Loucy (cell line): ENCODE results near the gene PCDHGA1.

ENCODE experiments used
- H2AFZ ChIP-seq: fragments of 200-600 bp; sonication (generic); 2 replicates; pipeline ENCODE4 v1.6.0; 2016; ENCODE audit warnings: antibody characterized with exemption, mild to moderate bottlenecking, low read length, moderate library complexity
- H3F3A ChIP-seq: fragments of 200-600 bp; 2 replicates; pipeline ENCODE4 v1.6.0; 2016; ENCODE audit warnings: antibody characterized with exemption, low read depth, mild to moderate bottlenecking
- H3K27me3 ChIP-seq: fragments of 200-600 bp; sonication (generic); 2 replicates; pipeline ENCODE4 v1.6.1; 2014; ENCODE audit warnings: low read length, mild to moderate bottlenecking; ENCODE audit not compliant: insufficient read depth, poor library complexity, severe bottlenecking
- H3K36me3 ChIP-seq: fragments of 200-600 bp; sonication (generic); 2 replicates; pipeline ENCODE4 v1.6.1; 2016; ENCODE audit warnings: low read length; ENCODE audit not compliant: insufficient read depth
- H3K4me1 ChIP-seq: fragments of 200-600 bp; sonication (generic); 2 replicates; pipeline ENCODE4 v1.5.1; 2014; ENCODE audit warnings: low read length, mild to moderate bottlenecking; ENCODE audit not compliant: insufficient read depth, poor library complexity, severe bottlenecking
- H3K4me2 ChIP-seq: fragments of 200-600 bp; sonication (generic); 2 replicates; pipeline ENCODE4 v1.6.0; 2014; ENCODE audit warnings: antibody characterized with exemption, low read length, low read depth, mild to moderate bottlenecking; ENCODE audit not compliant: poor library complexity, severe bottlenecking
- H3K4me3 ChIP-seq: fragments of 200-600 bp; sonication (generic); 2 replicates; pipeline ENCODE4 v1.5.1; 2014; ENCODE audit warnings: low read length, mild to moderate bottlenecking, mixed read lengths; ENCODE audit not compliant: poor library complexity, severe bottlenecking
- H3K79me2 ChIP-seq: fragments of 200-600 bp; sonication (generic); 2 replicates; pipeline ENCODE4 v1.6.1; 2014; ENCODE audit warnings: low read length; ENCODE audit not compliant: insufficient read depth
- H3K9ac ChIP-seq: fragments of 200-600 bp; sonication (generic); 2 replicates; pipeline ENCODE4 v1.6.0; 2014; ENCODE audit warnings: mild to moderate bottlenecking, low read depth, low read length, moderate library complexity; ENCODE audit not compliant: poor library complexity, severe bottlenecking
- H3K9me2 ChIP-seq: fragments of 200-600 bp; sonication (generic); replicated peaks from 2 replicates; pipeline ENCODE4 v1.6.1; 2016; ENCODE audit warnings: low read depth, low read length, mixed read lengths
- H3K9me3 ChIP-seq: fragments of 200-600 bp; sonication (generic); 2 replicates; pipeline ENCODE4 v1.6.1; 2014; ENCODE audit warnings: mild to moderate bottlenecking, antibody characterized with exemption, low read length, low read depth; ENCODE audit not compliant: insufficient read depth
- H4K20me1 ChIP-seq: fragments of 200-600 bp; sonication (generic); 2 replicates; pipeline ENCODE4 v1.6.0; 2014; ENCODE audit warnings: antibody characterized with exemption, low read length, mild to moderate bottlenecking; ENCODE audit not compliant: insufficient read depth, poor library complexity, severe bottlenecking
- EZH2phosphoT487 ChIP-seq: fragments of 200-600 bp; IDR thresholded peaks from 2 replicates; pipeline ENCODE4 v1.6.1; 2018; ENCODE audit warnings: antibody characterized with exemption, mild to moderate bottlenecking, moderate library complexity, borderline replicate concordance
- TF ChIP-seq, protein P1 (sequence below): fragments of 200-600 bp; sonication (generic); conservative IDR thresholded peaks from 2 replicates; pipeline ENCODE4 v1.5.1; 2014; ENCODE audit warnings: mild to moderate bottlenecking, antibody characterized with exemption, low read length

PCDHGA1 gene

DNA sequence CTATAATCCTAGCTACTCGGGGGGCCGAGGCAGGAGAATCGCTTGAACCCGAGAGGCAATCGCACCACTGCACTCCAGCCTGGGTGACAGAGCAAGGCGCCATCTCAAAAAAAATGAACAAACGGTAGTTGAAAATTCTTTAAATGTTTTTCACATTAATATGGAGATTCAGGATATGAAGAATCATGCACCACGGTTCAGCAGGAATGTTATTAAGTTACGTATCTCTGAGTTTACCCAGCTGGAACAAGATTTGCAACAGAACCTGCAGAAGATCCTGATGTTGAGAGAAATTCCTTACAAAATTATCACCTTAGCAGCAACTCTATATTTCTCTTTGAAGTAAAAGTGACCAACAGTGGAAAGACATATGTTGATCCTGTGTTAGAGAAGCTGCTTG, 110.0 kb downstream of the PCDHGA1 start:
- H3K79me2 ChIP-seq: no peaks in the 10 kb centered on the region
- no peaks in the 10 kb centered on the region for H3F3A ChIP-seq
- TF ChIP-seq EZH2phosphoT487: no peak
- TF ChIP-seq, protein P1, sequence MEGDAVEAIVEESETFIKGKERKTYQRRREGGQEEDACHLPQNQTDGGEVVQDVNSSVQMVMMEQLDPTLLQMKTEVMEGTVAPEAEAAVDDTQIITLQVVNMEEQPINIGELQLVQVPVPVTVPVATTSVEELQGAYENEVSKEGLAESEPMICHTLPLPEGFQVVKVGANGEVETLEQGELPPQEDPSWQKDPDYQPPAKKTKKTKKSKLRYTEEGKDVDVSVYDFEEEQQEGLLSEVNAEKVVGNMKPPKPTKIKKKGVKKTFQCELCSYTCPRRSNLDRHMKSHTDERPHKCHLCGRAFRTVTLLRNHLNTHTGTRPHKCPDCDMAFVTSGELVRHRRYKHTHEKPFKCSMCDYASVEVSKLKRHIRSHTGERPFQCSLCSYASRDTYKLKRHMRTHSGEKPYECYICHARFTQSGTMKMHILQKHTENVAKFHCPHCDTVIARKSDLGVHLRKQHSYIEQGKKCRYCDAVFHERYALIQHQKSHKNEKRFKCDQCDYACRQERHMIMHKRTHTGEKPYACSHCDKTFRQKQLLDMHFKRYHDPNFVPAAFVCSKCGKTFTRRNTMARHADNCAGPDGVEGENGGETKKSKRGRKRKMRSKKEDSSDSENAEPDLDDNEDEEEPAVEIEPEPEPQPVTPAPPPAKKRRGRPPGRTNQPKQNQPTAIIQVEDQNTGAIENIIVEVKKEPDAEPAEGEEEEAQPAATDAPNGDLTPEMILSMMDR: no peak

DNA sequence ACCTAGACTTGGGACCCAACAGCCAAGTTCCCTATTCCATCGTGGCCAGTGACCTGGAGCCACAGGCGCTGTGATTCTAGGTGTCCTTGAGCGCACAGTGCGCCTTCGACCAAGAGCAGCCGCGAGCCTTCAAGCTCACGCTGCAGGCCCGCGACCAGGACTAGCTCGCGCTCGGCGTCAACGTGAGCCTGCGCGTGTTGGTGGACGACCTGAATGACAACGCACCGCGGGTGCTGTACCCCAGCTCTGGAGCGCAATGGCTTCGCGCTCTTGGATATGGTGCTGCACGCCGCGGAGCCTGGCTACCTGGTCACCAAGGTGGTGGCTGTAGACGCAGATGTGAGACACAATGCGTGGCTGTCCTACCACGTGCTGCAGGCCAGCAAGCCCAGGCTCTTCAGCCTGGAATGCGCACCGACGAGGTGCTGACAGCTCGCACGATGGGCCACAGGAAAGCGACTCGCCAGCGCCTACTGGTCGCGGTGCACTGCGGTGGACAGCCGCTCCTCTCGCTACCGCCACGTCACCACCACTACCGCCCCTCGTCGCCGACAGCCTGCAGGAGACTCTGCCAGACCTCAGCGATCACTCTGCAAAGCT, 111.4 kb downstream of the PCDHGA1 start:
- H3K27me3 ChIP-seq: no peaks in the 10 kb centered on the region
- TF ChIP-seq, protein P1: no peak
- H3F3A ChIP-seq: no peaks in the 10 kb centered on the region
- no peaks in the 10 kb centered on the region for H3K4me1 ChIP-seq
- H3K36me3 ChIP-seq: no peaks in the 10 kb centered on the region
- H3K9ac ChIP-seq: no peak overlapping the region
- H3K9me3 ChIP-seq: no peaks in the 10 kb centered on the region
- H3K4me2 ChIP-seq: no peak overlapping the region
- H2AFZ ChIP-seq: no peak overlapping the region
- no peaks in the 10 kb centered on the region for H3K9me2 ChIP-seq
- no peak overlapping the region for H3K4me3 ChIP-seq
- no peaks in the 10 kb centered on the region for H3K79me2 ChIP-seq
- H4K20me1 ChIP-seq: no peaks in the 10 kb centered on the region

More for the DNA sequence above, 110.0 kb downstream of the PCDHGA1 start:
- H3K4me3 ChIP-seq: no peak overlapping the region
- no peaks in the 10 kb centered on the region for H4K20me1 ChIP-seq
- no peak overlapping the region for H3K9ac ChIP-seq
- no peak overlapping the region for H3K4me2 ChIP-seq
- no peaks in the 10 kb centered on the region for H3K9me3 ChIP-seq
- no peaks in the 10 kb centered on the region for H3K4me1 ChIP-seq
- H3K9me2 ChIP-seq: no peaks in the 10 kb centered on the region
- no peaks in the 10 kb centered on the region for H3K36me3 ChIP-seq
- no peak overlapping the region for H2AFZ ChIP-seq
- H3K27me3 ChIP-seq: no peaks in the 10 kb centered on the region

DNA sequence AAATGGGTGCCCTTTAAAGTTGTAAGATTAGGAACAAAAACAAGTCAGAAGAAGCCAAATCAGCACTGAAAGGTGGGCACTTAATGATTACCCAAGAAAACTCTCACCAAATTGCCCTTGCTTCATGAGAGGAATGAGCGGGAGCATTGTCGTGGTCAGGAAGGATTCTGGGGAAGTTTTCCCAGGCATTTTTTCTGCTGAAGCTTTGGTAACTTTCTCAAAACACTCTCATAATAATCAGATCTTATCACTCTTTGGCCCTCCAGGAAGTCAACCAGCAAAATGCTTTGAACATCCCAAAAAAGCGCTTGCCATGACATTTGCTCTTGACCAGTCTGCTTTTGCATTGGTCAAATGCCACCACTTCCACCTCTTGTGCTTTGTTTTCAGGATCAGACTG, 135.0 kb downstream of the PCDHGA1 start:
- Histone ChIP-seq H3K79me2 (no peaks in the 10 kb centered on the region), H2AFZ (no peak overlapping the region)
- TF ChIP-seq, protein P1: no peak
- no peak for TF ChIP-seq EZH2phosphoT487

More for the DNA sequence above, 135.0 kb downstream of the PCDHGA1 start:
- Histone ChIP-seq H3K9me2 (no peaks in the 10 kb centered on the region), H3F3A (no peaks in the 10 kb centered on the region), H3K4me3 (no peak overlapping the region), H3K36me3 (no peaks in the 10 kb centered on the region), H3K9ac (no peak overlapping the region), H3K4me2 (no peak overlapping the region), H3K27me3 (no peaks in the 10 kb centered on the region), H4K20me1 (no peaks in the 10 kb centered on the region), H3K4me1 (no peaks in the 10 kb centered on the region), H3K9me3 (no peaks in the 10 kb centered on the region)
